Vagina (tissue), 2 donors: Measurements from ENCODE around the gene CST4. TPM values are rescaled to one million over a fixed set of nuclear protein-coding genes. Genes with fewer than 3 reads are reported as not detected.
"Not testable (repeated sequence)": the region's sequence is repeated elsewhere in the genome, so short reads cannot be mapped to it uniquely, and the experiment has no call there.

ENCODE experiments used
- DNase-seq, 2 donors: peaks; one replicate each; pipeline ENCODE4 v3.0.0-alpha.2; 2017; ENCODE audit errors: extremely low spot score in 2 of 2
- H3K27ac ChIP-seq: fragments of 200-600 bp; sonication (generic); one replicate; pipeline ENCODE4 v1.5.1; 2019
- H3K27me3 ChIP-seq: fragments of 200-600 bp; sonication (generic); one replicate; pipeline ENCODE4 v1.5.1; 2019
- H3K36me3 ChIP-seq, 2 donors: fragments of 200-600 bp; sonication (generic); one replicate each; pipeline ENCODE4 v1.5.1; 2017 to 2019
- H3K4me1 ChIP-seq: fragments of 200-600 bp; sonication (generic); one replicate; pipeline ENCODE4 v1.5.1; 2019
- H3K4me3 ChIP-seq, 2 donors: fragments of 200-600 bp; sonication (generic); 1 replicate in 1 of 2; 2 replicates in 1 of 2; pipeline ENCODE4 v1.5.1; 2016 to 2019
- H3K9me3 ChIP-seq: fragments of 200-600 bp; sonication (generic); one replicate; pipeline ENCODE4 v1.5.1; 2019
- CTCF ChIP-seq, 3 experiments: fragments of 450-650 bp in 2 of 3; fragments of 200-600 bp in 1 of 3; sonication (generic) in 1 of 3; IDR thresholded peaks; one replicate each; pipeline ENCODE4 v1.5.1; 2017 to 2019; ENCODE audit warnings: antibody characterized with exemption in 3 of 3, mild to moderate bottlenecking in 2 of 3, moderate library complexity in 2 of 3
- POLR2A ChIP-seq, 2 donors: fragments of 450-650 bp; IDR thresholded peaks; one replicate each; pipeline ENCODE4 v1.6.1; 2017; ENCODE audit warnings: antibody characterized with exemption in 2 of 2, mild to moderate bottlenecking in 2 of 2, moderate library complexity in 2 of 2
- POLR2AphosphoS5 ChIP-seq, 2 donors: sonication (generic); formaldehyde crosslinking; IDR thresholded peaks; one replicate each; pipeline ENCODE4 v1.9.0; 2017; ENCODE audit warnings: antibody characterized with exemption in 2 of 2, mild to moderate bottlenecking in 2 of 2, low read depth in 1 of 2; ENCODE audit not compliant: insufficient read depth in 1 of 2
- intact Hi-C: fragments of 100-400 bp; cut with DNase I; formaldehyde crosslinking; loops from one replicate; pipeline ENCODE4 v1.15.1; 2023
- total RNA-seq: library from RNA; depleted of rRNA; stranded (reverse); fragments of >200 nt; gene quantifications from one replicate; pipeline ENCODE4 v1.2.3, GENCODE V29; 2016

Gene CST4
- not detected for total RNA-seq

GRCh38 chr20:23688684-23689398 is at the start of gene CST4:
Gene CST4, minus strand, starts transcription at chr20:23689038. Its CDS starts 69 bp downstream, at chr20:23688969.
- H3K27me3 ChIP-seq, H3K36me3 ChIP-seq, H3K4me1 ChIP-seq, H3K27ac ChIP-seq, H3K4me3 ChIP-seq, H3K9me3 ChIP-seq, intact Hi-C loops: not testable (repeated sequence)
- DNase-seq = peak; percentile 14 to 58

- H3K27ac ChIP-seq, H3K27me3 ChIP-seq, H3K36me3 ChIP-seq, H3K9me3 ChIP-seq, H3K4me1 ChIP-seq, intact Hi-C loops, H3K4me3 ChIP-seq: not testable (repeated sequence)
- peak in 1 of 2 donors; percentile 20 for DNase-seq
Measured at GRCh38 chr20:23735391-23735790, 46.6 kb upstream of the CST4 start.

GRCh38 chr20:23734949-23735348 is 46.1 kb upstream of the CST4 start:
- H3K4me3 ChIP-seq, H3K27me3 ChIP-seq, intact Hi-C loops, H3K9me3 ChIP-seq, H3K27ac ChIP-seq, H3K36me3 ChIP-seq, H3K4me1 ChIP-seq: not testable (repeated sequence)
- DNase-seq = peak; percentile 22 to 81

- H3K27me3 ChIP-seq, H3K4me1 ChIP-seq, intact Hi-C loops, H3K9me3 ChIP-seq, H3K4me3 ChIP-seq, H3K27ac ChIP-seq, H3K36me3 ChIP-seq: not testable (repeated sequence)
- DNase-seq = peak in 1 of 2 donors; percentile 70
Measured at GRCh38 chr20:23734440-23734839, 45.6 kb upstream of the CST4 start.

GRCh38 chr20:23727016-23727415 is 38.2 kb upstream of the CST4 start:
- intact Hi-C loops = no loop called here
- peak in 1 of 2 donors; percentile 60 for DNase-seq
- H3K36me3 ChIP-seq = no peaks in the 10 kb centered on the region
- no peak overlapping the region for H3K27ac ChIP-seq
- TF ChIP-seq POLR2A (IDR thresholded peaks at IDR 0.05) = no peak
- no peak for TF ChIP-seq POLR2AphosphoS5 (IDR thresholded peaks at IDR 0.05; ENCODE audit: insufficient read depth in 1 of 2, low read depth in 1 of 2)
- TF ChIP-seq CTCF (IDR thresholded peaks at IDR 0.05) = no peak
- H3K9me3 ChIP-seq = no peaks in the 10 kb centered on the region
- H3K4me3 ChIP-seq = no peak overlapping the region
- H3K27me3 ChIP-seq = no peaks in the 10 kb centered on the region
- no peaks in the 10 kb centered on the region for H3K4me1 ChIP-seq

GRCh38 chr20:23725102-23725501 is 36.3 kb upstream of the CST4 start:
- no peaks in the 10 kb centered on the region for H3K27me3 ChIP-seq
- H3K4me3 ChIP-seq = no peak overlapping the region
- no peak overlapping the region for H3K27ac ChIP-seq
- no peaks in the 10 kb centered on the region for H3K36me3 ChIP-seq
- TF ChIP-seq POLR2AphosphoS5 (IDR thresholded peaks at IDR 0.05; ENCODE audit: insufficient read depth in 1 of 2, low read depth in 1 of 2) (no peak), CTCF (IDR thresholded peaks at IDR 0.05) (no peak), POLR2A (IDR thresholded peaks at IDR 0.05) (no peak)
- peak in 1 of 2 donors; percentile 16 for DNase-seq
- no peaks in the 10 kb centered on the region for H3K9me3 ChIP-seq
- no peaks in the 10 kb centered on the region for H3K4me1 ChIP-seq
- intact Hi-C loops = no loop called here

- H3K36me3 ChIP-seq, H3K4me3 ChIP-seq, H3K4me1 ChIP-seq, H3K27me3 ChIP-seq, H3K27ac ChIP-seq, intact Hi-C loops, H3K9me3 ChIP-seq: not testable (repeated sequence)
- DNase-seq = peak in 1 of 2 donors; percentile 62
Measured at GRCh38 chr20:23723659-23724307, 34.9 kb upstream of the CST4 start.

GRCh38 chr20:23722851-23723250 is 34.0 kb upstream of the CST4 start:
- intact Hi-C loops, H3K4me1 ChIP-seq, H3K27me3 ChIP-seq, H3K9me3 ChIP-seq, H3K27ac ChIP-seq, H3K4me3 ChIP-seq, H3K36me3 ChIP-seq: not testable (repeated sequence)
- peak in 1 of 2 donors; percentile 69 for DNase-seq
